OCI-LY1 (cell line): ENCODE data around the gene RSPH9.

Experiments
- CTCF ChIP-seq: fragments of 200-600 bp; sonication (generic), shearing (Covaris generic); IDR thresholded peaks from 2 replicates; pipeline ENCODE4 v1.5.1; 2017; ENCODE audit warnings: mild to moderate bottlenecking, antibody characterized with exemption, low read length, moderate library complexity, mixed read lengths
- EZH2 ChIP-seq: fragments of 200-600 bp; sonication (generic), shearing (Covaris generic); IDR thresholded peaks from 2 replicates; pipeline ENCODE4 v1.8.0; 2017; ENCODE audit warnings: borderline replicate concordance, mixed run types, mild to moderate bottlenecking, antibody characterized with exemption, low read length, moderate library complexity, mixed read lengths

- TF ChIP-seq CTCF (no peak), EZH2 (no peak)
Observed at GRCh38 chr6:43644940-43645612, at the start of gene RSPH9.
